ENCODE data around the gene IL19. TPM values are rescaled to one million over a fixed set of nuclear protein-coding genes. Genes with fewer than 3 reads are reported as not detected.

IL19 gene
- total RNA-seq, 1 experiment from 2014 or later: not detected

DNA sequence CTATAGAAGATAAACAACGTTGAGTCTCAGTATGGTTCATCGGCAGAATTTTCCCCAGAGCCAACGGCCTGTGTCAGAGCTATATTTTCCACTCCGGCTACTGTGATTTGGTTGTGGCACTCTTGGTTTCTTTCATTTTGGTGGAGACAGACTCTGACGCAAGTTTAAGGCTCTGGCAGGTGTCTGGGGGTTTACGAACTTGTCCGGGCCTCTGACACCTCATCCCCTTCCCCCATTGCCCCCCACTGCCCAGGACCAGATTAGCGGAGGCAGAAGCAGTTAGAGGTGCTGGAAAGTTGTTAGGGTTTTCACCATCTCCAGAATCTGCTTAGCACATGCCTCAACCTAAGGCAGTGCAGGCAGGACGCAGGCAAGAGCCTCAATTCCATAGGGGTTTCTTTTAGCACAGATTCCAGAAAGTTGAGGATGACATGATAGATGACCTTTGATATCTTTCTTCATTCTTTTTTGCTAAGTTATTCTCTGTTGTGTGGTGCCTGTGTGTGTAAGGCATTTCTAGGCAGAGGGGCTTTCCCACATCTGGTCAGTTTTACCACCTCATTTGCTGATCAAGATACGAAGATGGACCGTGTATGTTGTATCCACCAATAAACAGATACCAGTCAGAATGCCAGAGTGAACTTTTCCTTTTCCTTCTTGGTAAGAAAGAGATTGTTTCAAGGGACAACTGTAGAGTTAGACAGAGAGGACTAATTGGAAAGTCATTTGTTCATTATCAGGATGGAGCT is 20.1 kb downstream of the IL19 start:
- no peak for DNase-seq (ENCODE audit: low read depth)
- in situ Hi-C loops (cut with HindIII; ENCODE audit: low pct_unique_long_range_greater_than_20kb, low sequenced_read_pairs): no loop called here

DNA sequence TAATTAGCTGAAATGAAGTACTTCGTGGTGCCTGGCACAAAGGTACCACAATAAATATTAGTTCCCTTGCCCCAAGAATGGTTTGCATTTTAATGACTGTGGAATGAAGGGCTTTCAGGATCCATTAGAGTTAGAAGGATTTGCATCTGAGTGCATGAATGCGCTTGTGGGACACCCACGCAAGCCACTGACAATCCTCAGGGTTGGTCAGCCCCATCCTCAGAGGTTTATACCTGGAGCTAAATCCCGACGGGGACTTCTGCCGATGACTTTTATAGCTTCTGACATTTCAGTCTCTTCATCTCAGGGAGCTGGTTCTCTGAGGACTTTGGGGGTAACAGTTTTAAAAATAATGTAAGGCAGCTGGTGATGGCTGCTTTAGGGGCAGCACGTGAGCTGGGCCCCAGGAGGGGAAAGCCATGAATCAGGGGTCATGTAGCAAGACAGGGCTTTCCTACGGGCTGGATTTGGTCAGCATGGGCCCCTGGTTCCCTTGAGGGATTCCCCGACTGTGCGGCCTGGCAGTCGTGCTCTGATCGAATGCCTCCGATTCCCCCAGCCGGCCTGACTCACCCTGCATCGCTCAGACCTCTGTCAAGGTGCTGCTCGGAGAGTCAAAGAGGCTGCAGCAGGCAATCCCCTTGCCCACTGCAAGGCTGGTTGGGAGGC is 22.5 kb downstream of the IL19 start:
- in situ Hi-C loops (cut with HindIII; ENCODE audit: low pct_unique_long_range_greater_than_20kb, low sequenced_read_pairs): no loop called here
- no peak for DNase-seq (ENCODE audit: low read depth)

DNA sequence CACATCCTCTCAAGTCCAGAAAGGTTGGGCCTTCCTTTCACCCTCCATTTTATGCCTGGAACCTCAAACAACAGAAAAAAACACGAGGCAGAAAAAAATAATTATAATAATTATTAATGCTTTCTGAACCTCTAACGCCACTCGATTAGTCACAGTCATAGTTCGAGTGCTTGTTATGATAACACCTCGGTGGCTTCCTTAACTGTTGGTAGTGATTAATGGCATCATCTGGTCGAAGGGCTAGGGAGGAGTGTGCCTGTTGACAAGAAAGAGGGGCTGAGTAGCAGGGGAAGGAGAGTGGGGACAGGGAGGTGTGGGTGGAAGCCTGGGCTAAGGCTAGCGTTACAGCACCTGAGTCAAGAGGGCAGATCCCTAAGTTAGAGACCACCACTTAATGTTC is 23.0 kb downstream of the IL19 start:
- in situ Hi-C loops (cut with HindIII; ENCODE audit: low pct_unique_long_range_greater_than_20kb, low sequenced_read_pairs): no loop called here
- no peak for DNase-seq (ENCODE audit: low read depth)

DNA sequence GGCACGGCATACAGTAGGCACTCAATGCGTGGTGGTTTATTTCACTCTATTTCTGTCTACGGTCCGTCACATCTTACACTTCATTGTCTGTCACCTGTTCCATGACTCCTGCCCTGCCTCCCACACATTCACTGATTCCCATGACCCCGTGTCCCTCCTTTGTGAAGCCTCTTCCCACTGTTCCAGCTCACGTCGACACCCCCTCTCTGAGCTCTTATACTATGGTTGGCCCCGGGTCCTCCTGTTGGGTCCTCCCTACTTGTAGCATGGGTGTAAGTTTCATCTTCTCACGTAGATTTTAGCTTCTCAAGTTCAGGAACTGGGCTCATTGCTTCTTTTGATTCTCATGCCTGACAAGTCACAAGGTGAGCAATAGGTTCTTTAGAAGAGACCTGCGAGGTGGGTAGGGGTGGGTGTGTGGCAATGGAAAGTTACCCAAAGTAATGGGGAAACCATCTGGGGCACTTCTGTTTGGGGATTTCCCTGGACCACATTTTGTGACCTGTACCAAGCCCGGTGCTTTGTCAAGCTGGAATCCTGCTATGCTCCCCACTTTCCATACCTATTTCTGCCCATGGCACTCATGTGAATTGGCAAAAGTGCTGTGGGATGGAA is 23.8 kb downstream of the IL19 start:
- no peak for DNase-seq (ENCODE audit: low read depth)
- in situ Hi-C loops (cut with HindIII; ENCODE audit: low pct_unique_long_range_greater_than_20kb, low sequenced_read_pairs): no loop called here

DNA sequence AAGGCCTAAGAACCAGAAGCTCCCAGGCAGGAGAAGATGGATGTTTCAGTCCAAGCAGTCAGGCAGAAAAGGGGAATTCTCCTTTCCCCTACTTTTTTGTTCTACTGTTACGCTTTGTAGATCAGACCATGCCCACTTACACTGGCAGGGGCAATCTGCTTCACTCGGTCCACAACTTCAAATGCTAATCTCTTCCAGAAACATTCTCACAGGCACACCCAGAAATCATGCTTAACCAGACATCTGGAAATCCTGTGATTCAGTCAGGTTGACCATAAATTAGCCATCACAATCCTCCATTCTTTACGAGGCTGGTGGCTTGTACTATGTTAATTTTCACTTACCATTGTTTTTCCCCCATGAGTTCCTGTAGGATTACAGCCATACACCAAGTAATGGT is 25.5 kb downstream of the IL19 start:
- no peak for DNase-seq (ENCODE audit: low read depth)
- in situ Hi-C loops (cut with HindIII; ENCODE audit: low pct_unique_long_range_greater_than_20kb, low sequenced_read_pairs): no loop called here

DNA sequence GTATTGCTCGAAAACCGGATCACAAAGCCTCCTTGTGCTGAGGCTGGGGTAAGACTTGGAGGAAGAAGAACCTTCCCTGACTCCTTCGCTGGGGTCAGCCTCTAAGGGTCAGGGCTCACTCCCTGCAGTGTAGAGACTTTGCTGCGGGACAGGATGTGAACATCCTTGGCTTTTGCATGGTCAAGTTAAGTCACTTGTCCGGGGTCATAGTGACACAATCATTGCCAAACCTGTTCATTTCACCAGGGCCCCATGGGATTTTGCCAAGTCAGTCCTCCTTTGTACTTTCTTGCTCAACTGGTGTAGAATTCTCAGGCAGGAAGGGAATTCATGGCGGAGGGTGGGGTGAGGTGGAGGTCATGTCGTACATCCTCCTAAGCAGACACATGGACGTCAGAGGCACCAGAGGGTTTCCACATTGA is 26.4 kb downstream of the IL19 start:
- DNase-seq (ENCODE audit: low read depth): no peak
- in situ Hi-C loops (cut with HindIII; ENCODE audit: low pct_unique_long_range_greater_than_20kb, low sequenced_read_pairs): no loop called here

DNA sequence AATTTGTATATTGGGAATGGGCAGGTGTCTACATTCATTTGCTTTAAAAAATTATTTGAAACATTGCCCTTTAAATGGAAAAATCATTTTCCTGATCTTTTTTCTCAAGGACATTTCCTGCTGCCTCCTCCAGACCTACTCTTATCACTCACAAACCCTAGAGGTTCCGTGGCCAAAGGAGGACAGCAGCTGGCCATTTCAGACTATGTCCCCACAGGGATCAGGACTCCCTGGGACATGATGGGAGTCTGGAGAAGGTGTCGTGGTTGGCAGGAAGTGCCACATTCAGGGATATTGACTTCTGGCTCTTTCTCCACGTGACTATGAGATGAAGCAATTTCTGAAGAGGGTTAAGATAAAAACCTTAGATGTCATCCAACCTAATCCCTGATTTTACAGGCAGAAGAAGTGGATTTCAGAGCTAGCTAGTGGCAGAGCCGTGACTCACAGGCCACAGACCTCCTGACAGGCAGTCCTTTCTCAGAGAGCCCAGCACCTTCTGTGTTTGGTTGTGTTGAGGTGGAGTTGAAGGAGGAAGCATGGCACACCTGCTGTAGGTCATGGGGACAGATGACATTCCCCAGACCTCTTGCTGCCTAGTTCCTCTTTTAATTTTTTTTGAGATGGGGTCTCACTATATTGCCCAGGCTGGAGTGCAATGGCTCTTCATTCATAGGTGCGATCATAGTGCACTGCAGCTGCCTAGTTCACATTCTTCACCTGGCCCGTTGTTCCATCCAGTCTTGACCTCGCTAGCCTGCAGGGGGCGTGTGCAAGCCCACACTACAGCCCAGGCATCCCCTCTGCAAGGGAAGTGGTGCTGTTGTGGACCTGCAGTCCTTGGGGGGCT is 27.2 kb downstream of the IL19 start:
- DNase-seq (ENCODE audit: low read depth): no peak
- in situ Hi-C loops (cut with HindIII; ENCODE audit: low pct_unique_long_range_greater_than_20kb, low sequenced_read_pairs): no loop called here

DNA sequence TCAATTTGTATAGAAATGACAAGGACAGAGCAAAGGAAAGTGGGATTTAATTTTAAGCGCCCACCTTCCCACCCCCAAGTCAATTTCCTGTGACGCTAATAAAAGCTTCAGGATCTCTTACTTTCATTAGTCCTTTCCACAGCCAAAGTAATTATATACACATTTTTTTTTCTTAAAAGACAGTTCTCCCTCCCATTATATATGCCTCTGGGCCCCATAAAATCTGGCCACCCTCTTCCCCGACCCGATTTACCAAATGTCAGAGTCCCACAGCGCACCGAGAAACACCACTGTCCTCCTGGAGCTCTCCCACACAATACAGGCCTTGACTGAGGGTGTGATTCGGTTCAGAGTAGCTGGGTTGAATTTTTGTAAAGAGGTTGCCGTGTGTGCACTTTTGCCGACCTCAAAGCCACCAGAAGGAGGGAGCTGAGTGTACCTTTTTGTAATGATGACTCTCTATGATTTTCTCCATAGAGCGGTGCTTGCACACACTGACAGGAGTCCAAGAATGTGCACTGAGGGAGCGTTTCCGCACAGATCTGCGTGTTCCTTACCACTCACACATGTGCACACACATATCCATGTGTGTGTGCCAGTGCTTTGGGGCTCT is 27.9 kb downstream of the IL19 start:
- DNase-seq (ENCODE audit: low read depth): no peak
- in situ Hi-C loops (cut with HindIII; ENCODE audit: low pct_unique_long_range_greater_than_20kb, low sequenced_read_pairs): no loop called here

DNA sequence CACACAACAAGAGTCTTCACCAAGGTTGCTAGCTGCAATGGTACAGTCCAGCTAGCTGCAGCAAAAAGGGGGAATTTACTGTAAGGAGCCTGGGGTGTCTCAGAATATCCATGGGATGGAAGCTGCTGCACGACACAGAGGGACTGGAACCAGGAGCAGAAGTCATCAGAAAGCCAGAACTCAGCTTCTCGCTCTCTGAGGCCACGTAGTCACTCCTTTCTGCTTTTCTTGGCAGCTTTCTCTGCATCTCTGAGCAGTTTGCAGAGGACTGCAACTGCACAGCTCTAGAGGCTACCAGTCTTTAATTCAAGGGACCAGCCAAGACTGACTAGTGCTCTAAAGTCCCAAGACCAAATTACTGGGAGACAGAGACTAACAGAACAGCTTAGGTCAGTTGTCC is 28.7 kb downstream of the IL19 start:
- in situ Hi-C loops (cut with HindIII; ENCODE audit: low pct_unique_long_range_greater_than_20kb, low sequenced_read_pairs): no loop called here
- no peak for DNase-seq (ENCODE audit: low read depth)

DNA sequence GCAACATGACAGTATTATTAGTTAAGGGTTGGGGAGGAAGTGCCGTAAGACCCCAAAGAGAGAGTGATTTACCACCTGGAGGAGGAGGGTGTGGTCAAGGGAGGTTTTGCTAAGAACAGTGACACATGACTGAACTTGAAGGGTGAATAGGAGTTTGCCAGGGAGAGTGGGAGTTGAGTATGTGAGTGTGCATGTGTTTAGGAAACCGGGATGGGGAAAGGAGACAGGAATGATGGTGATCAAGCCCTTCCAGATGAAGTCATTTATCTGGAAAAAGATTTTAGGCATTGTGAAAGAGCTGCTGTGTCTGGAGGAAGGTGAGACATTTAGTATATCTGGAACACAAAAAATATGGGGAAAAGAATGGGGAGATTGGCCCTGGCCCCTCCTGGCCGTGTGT is 29.8 kb downstream of the IL19 start:
- no peak for DNase-seq (ENCODE audit: low read depth)
- in situ Hi-C loops (cut with HindIII; ENCODE audit: low pct_unique_long_range_greater_than_20kb, low sequenced_read_pairs): no loop called here

DNA sequence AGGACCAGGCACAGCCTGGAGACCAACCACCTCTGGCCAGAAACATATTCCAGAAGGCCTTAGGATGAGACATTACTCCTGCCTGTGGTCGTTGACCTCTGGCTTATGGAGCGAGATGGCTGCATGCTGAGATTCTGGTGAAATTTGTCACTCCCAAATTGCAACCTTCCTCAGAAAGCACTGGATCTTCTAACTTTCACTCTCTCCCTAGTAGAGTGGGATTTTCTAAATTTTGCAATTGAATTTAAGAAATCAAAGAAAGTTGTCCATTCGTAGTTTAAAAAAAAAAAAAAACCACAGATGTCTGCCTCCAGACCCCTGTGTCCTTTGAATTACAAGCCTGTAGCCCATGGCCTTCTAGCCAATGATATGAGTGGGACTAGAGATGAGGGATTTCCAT is 30.3 kb downstream of the IL19 start:
- in situ Hi-C loops (cut with HindIII; ENCODE audit: low pct_unique_long_range_greater_than_20kb, low sequenced_read_pairs): no loop called here
- DNase-seq (ENCODE audit: low read depth): no peak

DNA sequence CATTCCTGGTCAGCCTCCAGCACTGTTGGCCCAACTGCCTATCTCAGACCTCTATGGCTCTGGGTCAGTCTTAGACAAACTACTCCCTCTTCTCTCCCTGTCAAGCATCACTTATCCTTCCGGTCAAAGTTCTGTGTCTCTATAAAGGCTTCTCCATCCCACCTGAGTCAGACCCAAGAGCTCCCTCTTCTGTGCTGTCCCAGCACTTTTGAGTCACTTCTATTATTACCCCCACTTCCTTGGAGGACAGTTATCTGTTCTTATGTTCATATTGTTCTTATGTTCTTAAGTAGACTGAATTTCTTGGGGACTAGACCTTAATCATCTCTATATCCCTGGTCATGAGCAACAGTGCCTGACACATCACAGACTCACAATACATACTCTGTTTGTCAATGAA is 30.9 kb downstream of the IL19 start:
- DNase-seq (ENCODE audit: low read depth): no peak
- in situ Hi-C loops (cut with HindIII; ENCODE audit: low pct_unique_long_range_greater_than_20kb, low sequenced_read_pairs): no loop called here

DNA sequence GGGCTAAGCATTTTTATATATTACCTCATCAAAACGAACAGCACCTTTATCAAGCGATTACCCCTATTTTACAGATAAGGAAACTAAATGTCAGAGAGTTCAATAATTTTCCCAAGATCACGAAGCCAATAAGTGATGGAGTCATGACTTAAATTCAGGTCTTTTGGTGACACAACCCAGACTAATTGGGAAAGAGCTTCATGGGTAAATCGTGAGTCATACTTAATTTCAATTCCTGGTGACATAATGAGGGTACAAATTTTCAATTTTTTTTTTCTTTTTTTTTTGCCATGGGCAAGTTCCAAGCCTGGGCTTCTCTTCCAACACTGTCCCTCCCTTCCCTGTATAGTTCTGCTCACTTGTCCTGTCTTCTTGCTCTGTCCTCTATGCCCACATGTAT is 31.8 kb downstream of the IL19 start:
- in situ Hi-C loops (cut with HindIII; ENCODE audit: low pct_unique_long_range_greater_than_20kb, low sequenced_read_pairs): no loop called here

DNA sequence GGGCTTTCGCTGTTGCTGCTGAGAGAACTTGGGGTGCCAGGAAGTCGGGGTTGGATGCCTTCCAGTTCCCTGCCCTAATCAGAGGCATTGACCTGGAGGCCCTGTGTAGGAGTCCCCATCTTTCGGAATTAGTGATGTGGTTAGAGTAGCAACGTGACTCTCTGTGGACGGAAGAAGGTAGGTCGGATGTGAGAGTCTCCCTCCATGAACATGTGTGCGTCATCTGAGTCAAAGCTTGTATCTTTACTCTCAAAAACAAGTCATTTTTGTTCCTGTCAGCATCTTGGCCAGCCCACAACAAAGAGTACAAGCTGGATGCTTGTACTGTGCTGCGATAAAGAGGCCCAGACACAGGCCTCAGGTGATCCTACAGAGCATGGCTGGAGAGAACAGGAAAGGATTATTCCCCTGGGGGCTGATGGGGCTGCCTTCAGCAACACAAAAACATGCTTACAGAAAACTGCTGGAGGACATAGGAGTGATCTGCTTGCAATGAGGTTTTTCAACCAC is 32.7 kb downstream of the IL19 start:
- in situ Hi-C loops (cut with HindIII; ENCODE audit: low pct_unique_long_range_greater_than_20kb, low sequenced_read_pairs): no loop called here
- no peak for DNase-seq (ENCODE audit: low read depth)

More for the DNA sequence above, 31.8 kb downstream of the IL19 start:
- DNase-seq (ENCODE audit: low read depth): no peak

DNA sequence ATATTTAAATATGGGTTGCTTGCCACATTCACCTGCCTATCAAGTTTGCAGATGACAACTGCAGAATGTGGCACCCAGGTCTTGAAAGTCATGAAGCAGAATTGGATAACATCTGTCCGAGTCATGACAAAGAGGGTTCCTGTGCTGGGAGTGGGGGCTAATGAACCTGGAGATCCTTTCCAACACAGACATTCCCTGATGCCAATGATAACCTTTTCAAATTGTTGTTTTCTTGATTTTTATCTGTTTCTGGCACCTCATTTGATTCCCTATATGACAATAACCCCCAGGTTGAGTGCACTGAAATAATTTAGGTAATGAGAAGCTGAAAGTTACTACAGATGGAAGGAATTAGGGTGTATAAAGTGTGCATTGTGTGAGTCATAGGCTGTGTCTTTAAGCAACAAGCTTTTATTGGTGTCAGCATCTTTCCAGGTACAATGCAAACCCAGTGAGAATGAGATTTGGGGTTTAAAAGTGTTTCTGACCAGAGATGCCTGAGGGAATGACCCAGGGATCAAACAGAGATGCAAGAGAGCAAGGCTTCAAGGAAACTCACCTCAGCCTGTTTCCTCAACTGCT is 33.7 kb downstream of the IL19 start:
- in situ Hi-C loops (cut with HindIII; ENCODE audit: low pct_unique_long_range_greater_than_20kb, low sequenced_read_pairs): no loop called here
- no peak for DNase-seq (ENCODE audit: low read depth)

DNA sequence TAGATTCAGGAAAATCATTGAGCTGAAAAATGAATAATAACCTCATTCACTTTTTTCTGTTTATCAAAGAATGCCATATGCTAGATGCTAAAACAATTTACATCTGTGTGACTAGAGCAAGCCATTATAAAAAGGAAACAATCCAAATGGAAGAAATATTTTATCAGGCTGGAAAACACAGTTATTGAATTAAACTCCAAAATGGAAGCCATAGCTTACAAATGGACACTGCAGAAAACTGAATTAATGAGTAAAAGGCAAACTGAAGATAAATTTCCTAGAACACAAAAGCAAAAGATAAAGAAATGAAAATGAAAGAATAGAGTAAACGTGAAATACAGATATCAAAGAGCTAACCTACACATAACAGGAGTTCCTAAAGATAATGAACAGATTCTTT is 34.8 kb downstream of the IL19 start:
- DNase-seq (ENCODE audit: low read depth): no peak
- in situ Hi-C loops (cut with HindIII; ENCODE audit: low pct_unique_long_range_greater_than_20kb, low sequenced_read_pairs): no loop called here

DNA sequence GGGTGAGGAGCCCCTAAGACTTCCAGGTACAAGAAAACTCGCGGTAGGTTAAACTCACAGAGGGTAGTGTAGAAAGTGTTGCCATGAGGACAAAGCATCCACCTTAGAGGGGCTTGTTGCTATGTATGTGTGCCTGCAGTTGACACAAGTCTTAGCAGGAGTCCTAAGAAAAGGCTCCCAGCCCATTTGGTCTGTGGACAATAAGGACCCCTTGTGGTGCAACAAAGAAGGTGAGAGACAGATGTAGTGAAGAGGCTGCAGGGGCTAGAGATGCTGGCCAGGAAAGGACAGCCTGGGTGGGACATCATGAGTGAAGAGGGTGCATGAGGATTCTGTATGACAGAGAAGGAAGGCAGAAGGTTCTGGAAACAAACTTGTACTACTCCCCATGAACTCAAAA is 38.0 kb downstream of the IL19 start:
- in situ Hi-C loops (cut with HindIII; ENCODE audit: low pct_unique_long_range_greater_than_20kb, low sequenced_read_pairs): no loop called here
- DNase-seq (ENCODE audit: low read depth): no peak

DNA sequence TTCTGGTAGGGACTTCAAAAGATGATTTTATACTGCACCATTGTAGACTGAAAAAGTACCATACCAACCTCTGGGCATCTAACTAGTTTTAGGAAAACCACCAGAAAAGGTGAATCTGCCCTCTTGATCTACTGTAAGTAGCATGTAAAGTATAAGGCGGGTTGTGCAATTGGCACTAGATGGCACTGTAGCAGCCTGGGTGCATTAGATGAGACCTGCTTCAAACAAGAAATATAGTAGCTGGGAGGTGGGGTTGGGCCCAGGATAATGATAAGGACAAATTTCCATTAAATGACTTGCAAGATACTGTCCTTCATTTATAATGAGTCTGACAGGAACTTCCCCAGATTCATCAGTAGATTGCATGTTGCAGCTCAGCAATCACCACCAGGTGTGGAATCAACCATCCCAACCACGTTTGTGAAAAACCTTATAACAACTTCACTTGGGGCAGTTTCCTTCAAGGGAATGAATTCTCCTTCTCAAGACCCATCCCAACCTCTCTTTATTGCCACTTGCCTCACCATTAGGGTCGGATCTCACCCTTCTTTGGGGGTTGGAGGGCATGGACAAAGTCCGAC is 39.0 kb downstream of the IL19 start:
- no peak for DNase-seq (ENCODE audit: low read depth)
- in situ Hi-C loops (cut with HindIII; ENCODE audit: low pct_unique_long_range_greater_than_20kb, low sequenced_read_pairs): no loop called here

Measured in Caki2 (cell line).